ENCODE measurements around the gene RNF214.

DNA sequence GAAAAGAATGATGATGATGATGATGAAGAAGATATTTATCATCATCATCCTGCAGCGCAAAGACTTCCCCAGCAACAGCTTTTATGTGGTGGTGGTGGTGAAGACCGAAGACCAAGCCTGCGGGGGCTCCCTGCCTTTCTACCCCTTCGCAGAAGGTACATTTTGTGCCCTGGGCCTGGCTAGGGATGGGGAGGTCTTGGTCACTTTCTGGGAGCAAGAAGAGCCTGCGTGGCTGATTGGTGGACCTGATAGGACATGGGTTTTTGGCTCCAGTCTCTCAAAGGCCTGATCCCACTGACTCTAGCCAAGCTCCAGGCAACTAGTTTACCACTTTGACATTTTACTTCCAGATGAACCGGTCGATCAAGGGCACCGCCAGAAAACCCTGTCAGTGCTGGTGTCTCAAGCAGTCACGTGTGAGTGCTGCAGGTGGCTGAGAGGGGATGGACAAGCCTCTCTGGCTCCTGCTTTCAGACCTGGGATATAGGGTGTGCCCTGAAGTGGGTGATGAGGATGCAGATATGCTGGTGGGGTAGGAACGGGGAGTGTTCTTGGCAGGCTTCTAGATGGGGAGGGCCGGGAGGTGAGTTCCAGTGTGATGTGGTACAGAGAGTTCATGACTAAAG is 48.6 kb upstream of the RNF214 start:
- TF ChIP-seq, protein P1, sequence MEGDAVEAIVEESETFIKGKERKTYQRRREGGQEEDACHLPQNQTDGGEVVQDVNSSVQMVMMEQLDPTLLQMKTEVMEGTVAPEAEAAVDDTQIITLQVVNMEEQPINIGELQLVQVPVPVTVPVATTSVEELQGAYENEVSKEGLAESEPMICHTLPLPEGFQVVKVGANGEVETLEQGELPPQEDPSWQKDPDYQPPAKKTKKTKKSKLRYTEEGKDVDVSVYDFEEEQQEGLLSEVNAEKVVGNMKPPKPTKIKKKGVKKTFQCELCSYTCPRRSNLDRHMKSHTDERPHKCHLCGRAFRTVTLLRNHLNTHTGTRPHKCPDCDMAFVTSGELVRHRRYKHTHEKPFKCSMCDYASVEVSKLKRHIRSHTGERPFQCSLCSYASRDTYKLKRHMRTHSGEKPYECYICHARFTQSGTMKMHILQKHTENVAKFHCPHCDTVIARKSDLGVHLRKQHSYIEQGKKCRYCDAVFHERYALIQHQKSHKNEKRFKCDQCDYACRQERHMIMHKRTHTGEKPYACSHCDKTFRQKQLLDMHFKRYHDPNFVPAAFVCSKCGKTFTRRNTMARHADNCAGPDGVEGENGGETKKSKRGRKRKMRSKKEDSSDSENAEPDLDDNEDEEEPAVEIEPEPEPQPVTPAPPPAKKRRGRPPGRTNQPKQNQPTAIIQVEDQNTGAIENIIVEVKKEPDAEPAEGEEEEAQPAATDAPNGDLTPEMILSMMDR (IDR thresholded peaks at IDR 0.05; ENCODE audit: low read depth, low read length, poor library complexity, severe bottlenecking): no peak
- TF ChIP-seq EZH2phosphoT487 (IDR thresholded peaks at IDR 0.05; ENCODE audit: borderline replicate concordance, low read length): no peak
